HS-27A (cell line): Measurements from ENCODE around the gene PELI2.

ENCODE experiments used
- DNase-seq: peaks from one replicate; pipeline ENCODE4 v3.0.0-alpha.2; 2012; ENCODE audit warnings: low read depth, missing footprints

PELI2 gene

DNA sequence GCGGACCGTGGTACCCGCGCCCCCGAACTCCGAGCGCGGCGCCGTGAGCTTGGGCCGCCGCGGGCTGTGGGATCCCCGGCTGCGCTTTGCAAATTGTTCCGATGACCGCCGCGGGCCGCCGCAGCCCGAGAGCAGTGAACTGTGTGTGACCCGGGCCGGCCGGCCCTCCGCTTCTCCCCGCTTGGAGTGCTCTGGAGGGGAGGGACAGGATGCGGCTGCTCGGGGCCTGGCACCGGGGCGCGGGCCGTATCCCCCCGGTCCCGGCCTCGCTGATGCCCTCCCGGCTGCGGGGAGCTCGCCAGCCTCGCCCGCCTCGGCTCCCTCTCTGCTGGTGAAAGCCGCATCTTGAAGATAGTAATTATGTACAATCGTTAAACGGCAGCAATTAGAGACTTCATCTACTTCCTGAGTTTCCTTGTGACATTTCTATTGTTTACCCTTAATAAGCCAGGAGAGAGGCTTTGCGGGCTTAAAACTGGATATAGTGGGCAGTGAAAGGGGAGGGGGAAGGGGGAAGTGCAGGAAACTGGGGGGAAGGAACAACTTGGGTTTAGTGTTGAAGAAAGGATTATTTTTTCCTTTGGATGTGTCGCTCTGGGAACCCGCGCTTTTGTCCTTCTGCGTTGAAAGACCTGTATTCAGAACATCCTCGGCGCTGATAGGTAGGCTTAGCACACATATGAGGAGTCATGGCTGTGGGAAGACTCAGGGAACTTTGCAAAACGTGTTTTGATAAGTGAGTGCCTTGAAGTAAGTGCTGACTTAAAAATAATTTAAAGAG is 1.2 kb downstream of the PELI2 start:
- no peak for DNase-seq

DNA sequence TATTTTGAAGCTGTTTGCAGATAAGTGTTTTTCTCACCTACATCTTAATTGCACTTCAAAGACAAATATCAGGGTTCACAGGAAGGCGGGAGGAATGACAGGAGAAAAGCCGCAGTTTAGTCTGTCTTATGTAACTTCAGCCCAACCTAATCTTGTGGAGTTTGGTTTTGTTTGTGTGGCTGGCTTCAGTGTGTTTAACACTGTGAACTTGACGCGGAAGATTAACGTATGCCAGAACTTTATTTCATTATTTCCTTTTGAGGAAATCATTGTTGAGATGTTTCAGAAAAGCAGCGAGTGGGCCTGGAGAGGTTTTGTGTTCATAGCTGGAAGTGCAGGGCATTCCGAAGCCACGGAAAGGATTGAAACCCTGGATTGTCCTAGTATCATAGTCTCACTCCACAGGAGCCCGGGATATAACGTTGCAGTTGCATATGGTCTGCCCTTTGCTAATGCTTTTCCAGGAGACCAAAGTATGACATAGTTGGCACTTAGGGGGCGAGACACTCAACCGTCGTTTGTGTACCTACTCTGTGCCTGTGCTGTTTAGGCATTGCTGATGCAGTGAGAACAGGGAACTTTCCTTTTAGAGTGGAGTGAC is 2.0 kb downstream of the PELI2 start:
- no peak for DNase-seq

DNA sequence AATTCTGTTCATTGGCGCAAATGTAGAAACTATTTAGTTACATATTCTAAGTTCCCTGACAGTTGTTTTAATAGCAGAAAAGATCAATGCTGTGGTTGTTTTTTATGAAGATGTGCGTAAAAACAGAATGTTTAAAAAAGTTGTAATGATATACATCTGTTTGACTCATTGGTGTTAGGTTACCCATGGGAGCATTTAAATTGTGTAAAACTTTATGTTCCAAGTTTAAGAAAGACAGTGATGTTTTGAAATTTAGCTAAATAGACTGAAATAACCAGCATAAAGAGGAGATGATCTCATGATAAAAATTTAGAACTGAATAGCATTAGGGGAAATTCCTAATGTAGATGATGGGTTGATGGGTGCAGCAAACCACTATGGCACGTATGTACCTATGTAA is 3.6 kb downstream of the PELI2 start:
- DNase-seq: no peak

DNA sequence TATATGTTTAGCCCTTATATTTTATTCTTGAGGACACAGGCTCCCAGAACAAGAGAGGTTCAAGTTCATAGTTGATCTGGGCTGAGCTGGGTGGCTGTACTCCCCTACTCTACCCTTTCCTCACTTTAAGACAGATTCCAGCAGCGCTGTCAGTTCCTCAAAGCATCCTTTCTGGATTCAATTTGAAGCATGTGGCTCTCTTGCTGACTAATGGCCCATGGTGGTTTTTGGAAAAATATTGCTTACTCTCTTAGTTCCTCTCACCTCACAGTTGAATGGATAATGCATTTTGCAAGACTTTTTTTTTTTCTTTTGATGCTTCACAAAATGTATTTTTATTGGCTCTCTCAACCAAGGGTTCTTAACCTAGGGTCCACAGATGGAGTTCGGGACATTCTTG is 4.1 kb downstream of the PELI2 start:
- no peak for DNase-seq

DNA sequence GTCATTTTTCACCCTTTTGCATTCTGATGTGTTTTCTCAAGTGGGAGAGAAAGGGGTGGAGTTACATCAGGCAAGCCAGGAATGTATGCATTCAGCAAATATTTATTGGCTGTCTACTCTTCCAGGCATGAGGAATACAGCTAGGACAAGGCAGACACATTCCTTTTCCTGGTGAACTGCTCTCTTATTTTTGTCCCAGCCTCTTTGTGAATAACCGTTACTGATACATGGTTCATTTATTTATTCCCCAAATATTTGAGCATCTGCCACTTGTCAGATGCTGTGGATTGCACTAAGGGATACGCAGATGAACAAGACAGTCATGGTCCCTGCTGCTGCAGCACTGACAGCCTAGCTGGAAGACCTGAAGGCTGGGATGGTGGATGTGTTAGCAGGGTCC is 6.1 kb downstream of the PELI2 start:
- no peak for DNase-seq

DNA sequence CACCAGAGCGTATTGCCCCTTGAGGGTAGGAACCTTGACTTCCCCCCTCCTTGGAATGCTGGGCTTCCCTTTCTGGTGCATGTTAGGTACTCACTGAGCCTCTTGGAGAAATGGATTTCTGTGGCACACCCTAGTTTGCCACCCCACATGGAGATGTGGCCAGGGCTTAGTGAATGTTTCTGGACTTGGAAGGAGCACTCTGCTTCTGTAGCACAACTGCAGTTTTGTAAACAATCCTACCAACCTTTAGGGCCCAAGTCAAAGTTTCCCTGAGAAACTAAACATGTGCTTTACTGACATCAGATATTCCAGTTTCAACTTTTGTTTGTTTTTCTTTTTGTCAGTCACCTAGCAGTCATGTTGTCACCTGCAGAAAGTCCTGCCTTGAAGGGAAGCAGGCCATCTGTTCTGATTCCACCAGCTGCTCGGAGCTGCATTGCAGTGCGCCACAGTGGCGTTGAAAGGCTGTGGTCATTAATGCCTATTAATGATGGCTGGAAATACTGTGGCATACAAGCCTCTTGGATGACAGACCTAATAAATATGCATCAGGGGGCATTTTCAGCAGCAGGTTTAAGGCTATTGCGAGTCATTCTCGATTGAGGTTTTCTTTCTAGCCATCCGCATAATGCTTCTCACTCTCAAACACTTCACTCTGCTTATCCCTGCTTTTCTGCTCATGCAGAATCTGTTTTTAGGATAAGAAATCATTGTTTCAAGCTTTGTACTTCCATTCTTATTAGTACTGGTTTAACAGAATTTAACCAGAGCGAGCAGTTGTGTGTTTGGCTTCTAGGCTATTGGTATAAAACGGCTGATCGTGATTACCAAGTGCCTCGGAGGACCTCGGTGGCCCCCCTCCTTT is 7.8 kb downstream of the PELI2 start:
- DNase-seq: no peak

DNA sequence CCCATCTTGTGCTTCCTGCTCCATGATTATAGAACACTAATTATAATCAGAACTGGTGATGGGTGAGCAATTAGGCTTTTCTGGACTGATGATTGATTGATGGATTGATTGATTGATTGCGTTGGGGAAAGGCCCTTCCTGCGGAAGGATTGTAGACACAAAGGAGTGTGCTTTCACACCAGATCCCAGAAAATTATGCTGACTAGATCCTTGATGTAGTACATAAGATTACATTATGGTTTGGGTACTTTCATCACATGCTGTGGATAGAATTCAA is 8.4 kb downstream of the PELI2 start:
- no peak for DNase-seq

DNA sequence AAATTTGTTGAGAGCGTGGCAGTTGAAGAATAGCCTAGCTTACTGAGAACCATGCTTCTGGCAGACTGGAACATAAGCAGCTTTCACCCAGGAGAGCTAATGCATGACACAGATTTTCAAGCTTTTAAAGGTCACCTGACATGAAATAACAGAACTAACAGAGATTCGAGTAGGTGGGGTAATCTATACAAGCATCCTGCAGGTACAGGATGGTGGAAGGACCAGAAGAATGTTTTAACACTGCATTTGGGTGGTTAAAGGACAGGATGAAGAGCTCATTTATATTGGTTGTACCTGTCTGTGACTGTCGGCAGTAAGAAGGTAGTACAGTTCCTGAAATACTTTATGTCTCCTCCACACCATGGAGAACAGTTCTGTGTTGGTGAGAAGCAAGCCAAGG is 8.9 kb downstream of the PELI2 start:
- no peak for DNase-seq

DNA sequence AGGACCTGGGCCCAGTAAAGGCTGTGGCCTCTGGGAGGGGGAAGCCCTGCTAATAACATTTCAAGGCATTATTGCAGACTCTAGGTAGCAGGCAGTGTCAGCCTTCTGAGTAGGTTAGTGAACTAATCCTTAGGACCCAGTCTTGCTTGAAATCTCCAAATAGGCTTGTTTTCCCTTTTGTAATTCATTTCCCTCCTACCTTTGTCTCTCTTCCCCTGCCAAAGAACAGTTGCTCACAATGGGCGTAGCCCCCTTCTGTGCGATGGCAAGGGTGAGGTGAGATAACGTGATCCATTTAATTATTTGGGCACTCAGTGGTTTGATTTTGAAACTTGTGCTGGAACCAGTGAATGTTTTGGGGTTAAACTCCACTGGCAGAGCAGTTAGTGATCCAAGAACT is 10.9 kb downstream of the PELI2 start:
- no peak for DNase-seq

DNA sequence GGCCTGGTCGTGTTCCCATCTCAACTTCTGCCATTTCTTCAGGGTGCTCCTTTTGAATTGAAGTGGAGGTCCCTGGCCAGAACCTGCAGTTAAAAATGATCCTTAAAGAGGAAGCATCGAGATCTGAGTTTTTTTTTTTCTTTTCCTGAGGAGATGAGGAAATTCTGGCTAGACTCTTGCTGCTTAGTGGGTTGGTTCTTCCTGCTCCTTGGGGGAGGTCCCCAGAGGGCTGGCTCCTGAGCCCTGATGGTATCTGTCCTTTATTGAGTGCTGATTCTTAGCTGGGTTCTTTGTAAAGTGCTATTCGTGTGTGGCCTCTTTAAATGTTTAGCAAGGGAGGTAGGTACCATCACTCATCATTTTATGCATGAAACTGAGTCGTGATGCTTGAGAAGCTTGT is 11.7 kb downstream of the PELI2 start:
- DNase-seq: no peak

DNA sequence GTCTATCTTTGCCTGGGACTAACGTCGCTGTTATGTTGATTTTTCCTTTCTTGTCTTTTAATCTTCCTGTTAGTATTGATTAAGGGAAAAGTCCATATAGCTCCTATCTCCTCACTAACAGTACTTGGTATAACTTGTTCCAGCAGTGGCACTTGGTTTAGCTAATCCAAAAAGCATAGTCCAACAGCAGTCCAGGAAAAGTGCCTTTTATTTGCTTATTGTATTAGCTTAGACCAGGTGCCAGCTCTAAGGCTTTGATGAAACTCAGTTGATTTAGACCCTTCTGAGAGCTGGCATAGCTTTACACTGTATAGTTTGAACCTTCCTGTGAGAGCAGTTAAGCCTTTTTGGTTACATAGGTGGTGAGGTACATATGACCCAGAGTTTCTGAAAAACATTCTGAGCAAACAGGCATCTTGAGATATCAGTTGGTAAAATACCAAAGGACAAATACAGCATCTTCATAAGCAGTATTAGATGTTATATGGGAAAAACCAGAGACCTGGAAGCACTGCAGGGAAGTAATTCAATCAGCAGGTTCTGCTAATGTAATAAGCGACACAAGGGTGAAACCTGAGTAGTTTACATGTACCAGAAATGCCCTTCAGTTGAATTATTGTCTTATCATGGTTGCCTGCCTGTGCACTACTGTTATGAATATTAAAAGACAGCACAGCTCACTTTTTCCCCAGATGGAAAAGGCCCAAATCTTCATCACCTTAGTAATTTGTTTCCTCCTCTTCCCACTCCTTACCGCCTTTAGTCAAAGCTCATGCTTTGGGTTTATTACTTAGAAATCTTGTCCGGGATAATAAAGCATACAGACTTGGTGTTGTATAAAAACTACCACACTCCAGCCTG is 13.0 kb downstream of the PELI2 start:
- DNase-seq: no peak

DNA sequence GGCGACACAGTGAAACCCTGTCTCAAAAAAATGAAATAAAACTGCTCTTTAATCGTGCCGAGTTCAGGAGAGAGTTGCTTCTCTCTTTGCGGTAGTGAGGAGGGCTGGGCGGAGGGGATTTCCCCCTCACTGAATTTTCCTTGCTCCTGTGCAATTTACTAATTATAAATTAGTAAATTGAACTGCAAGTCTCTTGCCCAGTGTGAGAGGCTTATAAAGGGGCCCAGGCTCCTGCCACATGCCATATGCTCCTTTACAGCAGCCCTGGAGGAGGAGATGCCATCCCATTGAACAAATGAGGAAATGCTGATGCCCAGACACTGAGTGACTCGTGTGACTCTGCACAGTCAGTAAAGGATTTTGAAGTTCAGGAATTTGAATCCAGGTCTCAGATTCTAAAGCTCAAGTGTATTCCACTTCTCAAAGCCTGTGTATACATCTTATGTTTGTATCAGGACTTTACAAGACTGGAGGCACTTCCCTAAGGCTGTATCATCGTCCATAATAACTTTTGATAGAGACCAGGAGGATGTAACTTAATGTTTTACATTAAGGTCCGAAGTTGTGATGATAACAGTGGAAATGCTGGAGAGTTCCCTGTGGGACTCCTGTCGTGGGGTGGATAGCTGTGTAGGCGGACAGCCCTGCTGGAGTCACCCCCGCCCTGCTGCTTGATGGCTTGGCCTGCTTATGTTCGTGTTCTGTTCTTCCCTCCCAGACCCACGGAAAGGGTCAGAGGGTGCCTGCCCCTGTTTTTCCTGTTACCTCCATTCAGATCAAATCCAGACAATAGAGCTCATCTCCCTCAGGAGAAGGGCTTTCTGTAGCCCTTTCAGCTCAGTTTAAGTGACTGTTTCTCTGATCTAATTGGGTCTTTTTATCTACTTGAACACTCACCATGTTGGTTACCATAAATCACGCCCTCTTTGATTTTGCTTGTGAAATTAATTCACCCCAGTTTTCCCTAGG is 13.9 kb downstream of the PELI2 start:
- no peak for DNase-seq

DNA sequence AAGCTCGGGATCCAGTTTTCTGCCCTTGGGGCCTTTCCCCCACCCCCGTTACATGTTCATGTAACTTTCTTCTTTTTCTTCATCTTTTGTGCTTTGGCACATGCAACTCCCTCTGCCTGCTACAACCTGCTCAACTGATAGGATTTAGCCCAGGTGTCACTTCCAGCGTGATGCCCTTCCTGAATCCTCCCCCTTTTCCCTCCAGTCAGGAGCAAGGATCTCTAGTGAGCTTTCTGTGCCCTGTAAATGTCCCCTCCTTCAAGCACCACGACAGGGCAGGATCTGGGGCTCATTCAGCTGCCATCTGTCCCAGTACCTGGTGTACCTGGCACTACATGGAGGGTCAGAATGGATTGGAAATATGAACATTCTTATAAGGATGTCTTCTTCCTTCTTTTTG is 15.3 kb downstream of the PELI2 start:
- no peak for DNase-seq

DNA sequence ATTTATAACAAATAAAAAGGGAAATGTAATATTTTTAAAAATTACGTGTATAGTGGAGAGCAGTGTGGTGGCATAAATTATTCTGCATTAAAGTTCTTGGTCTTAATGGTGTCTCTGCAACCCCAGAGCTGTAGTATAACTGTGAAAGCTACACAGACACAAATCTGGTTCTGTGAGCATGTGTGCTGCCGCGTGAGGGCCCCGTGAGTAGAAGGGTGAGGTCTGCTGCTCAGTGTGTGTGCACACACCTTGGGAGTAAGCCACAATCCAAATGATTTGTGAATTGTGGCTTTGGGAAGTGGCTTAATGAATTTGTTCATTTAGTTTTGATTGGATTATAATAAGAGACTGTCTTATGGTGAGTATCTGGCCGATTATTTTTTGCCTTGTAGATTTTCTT is 16.8 kb downstream of the PELI2 start:
- DNase-seq: no peak

DNA sequence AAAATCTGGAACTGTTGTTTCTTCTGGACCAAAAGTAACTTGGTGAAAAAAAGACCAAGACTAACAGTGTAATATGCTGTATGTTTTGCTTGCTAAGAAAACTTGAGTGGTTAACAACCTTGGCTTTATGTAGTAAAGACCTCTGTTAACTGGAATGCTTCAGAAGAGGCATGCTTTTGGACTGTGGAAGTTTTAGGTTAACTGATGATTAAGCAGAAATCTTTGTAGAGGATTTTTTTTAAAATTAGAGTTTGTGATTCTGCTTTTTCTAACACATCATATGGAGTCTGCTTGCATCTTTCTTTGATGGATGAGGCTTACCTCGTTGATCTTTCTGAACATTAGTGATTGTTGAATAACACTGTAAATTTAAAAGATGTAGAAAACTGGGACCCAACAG is 17.5 kb downstream of the PELI2 start:
- DNase-seq: no peak

DNA sequence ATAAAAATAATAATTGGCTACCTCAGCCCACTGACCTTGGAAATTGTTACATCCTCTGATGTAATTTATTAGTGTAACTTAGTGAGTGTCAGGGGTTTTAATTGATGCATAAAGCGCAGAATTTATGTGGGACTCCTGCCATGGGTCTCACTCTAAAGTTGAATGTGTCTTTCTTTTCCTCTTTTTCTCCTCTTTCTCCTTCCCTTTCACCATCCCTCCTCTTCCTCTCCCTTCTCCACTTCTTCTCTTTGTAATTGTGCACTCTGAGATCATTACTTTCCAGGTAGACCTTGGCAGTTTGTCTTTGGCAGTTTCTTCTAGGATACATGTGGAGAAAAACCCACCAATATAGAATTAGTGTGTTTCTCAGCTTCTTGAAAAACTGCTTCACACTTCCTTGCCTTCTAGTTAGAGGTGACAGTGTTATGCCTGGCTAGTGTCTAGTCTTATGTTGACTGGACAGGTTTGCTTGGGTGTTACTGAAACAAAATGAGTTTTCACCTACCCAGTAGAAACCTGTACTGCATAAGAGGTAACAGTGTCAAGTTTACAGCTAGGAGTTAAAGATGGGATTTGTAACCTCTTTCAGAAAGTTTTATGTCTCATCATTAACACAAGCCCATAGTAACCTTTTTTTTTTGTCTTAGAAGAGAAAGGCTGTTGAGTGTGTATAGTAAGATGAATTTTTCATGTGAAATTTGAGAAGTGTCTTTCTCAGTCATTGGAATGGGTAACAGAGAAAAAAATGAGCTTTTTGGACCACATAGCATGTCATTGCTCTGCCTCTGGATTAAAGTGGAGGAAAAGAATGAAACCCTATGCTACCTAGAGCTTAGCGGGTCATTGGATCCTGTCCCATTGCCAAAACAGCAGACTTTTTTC is 18.6 kb downstream of the PELI2 start:
- DNase-seq: no peak

DNA sequence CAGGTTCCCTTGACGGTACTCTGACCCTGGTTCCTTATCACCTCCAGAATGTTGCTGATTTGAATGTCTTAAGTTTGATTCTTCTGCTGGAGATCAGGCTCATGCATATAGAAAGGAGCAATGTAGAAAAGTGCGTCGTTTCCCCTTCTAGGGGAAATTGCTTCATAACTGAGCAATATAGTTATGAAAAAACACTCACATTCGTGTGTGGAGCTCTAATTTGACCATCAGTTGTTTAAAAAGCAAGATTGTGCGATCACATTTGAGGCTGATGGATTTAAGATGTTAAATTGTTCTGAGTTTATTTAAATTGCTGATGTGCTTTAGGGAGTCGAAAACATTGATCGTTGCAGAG is 19.2 kb downstream of the PELI2 start:
- no peak for DNase-seq

DNA sequence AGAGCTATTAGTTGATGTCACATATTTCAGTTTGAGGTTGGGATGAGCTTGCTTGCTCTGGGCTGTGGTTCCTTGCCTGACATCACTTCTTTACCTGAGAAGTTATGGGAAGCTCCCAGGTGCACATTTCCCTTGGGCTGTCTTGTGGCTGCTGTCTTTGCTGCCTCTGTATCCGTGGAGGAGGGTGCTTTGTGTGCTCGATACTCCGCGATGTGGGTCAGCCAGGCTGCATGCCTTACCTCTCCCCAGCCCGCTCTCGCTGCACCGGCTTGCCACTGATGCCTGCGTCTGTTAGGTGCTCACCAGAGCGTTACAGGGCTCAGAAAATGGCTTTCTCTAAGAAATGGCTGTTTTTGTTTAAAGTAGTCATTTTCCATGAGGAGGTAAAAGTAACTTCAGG is 19.6 kb downstream of the PELI2 start:
- no peak for DNase-seq

DNA sequence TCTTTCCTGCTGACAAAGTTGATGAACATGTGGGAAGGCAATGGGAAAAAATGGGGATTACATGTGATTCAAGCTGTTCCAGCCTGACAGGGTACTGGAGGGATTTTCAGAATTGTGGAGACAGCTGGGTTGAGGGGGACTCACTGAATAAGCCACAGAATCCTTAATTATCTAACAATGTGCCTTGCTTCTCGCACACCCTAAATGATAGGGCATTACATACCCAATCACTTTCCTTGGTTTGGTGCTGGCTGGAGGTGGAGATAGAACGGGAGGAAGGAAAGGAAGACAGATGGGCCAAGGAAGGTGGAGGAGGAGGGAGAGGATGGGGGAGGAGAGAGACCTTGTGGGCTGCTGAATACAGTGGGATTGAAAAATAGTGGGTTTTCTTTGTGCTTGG is 20.7 kb downstream of the PELI2 start:
- no peak for DNase-seq

DNA sequence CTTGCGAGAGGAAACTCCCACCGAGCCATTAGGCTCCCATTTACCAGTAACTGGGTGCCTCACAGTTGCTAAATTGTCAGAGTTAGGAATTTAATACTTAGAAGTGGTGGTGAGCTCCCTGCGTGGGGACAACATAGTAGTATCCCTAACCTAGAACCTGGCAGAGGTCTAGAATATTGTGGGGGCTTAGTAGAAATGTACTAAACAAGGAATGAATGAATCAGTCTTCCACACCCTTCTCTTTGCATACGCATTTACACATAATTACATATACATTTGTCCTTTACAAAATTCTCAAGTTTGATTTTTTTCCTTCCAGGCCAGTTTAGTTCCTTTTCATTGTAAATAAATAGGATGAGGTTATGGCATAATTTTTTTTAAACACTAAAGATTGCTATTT is 24.1 kb downstream of the PELI2 start:
- DNase-seq: no peak
